Measurements from ENCODE around the gene ADCY1.

ADCY1 gene

DNA sequence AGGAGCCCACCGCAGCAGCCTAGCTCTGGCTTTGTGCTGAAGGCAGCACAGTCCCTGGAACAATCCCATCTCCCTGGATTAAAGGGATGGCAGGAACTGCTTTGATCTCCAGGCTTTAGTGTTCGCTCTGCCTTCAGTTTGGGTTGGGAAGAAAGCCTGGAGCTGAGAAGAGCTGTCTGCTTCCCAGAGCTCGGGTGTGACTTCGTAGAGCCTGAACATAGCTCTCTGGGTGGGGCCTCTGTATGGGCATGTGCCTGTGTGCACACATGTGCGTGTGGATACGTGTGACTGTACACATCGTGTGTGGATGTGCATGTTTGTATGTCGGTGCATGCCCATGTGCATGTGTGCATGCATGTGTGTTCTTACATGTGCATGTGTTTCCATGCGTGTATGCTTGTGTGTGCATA, 8.7 kb downstream of the ADCY1 start:
- H3K4me3 ChIP-seq (ENCODE audit: low read length): no peak overlapping the region
- TF ChIP-seq ZNF274 (IDR thresholded peaks at IDR 0.05; ENCODE audit: low read depth, low read length): no peak

DNA sequence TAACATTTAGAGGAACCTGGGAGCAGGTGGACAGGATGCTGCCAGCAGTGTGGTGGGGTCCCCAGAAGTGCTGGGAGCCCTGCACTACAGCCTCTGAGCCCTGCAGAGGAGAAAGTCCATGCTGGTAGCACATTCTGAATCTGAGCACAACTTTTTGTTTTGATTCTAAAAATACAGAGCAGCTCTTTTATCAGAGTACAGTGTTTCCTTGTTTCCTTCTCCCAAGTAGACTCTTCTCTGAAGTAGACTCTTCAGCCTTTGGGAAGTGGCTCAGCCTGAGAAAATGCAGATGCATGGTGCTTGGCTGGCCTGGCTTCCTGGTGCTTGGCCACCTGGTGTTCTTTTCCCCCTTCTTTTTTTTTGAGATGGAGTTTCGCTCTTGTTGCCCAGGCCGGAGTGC, 9.1 kb downstream of the ADCY1 start:
- H3K4me3 ChIP-seq (ENCODE audit: low read length): no peak overlapping the region
- no peak for TF ChIP-seq ZNF274 (IDR thresholded peaks at IDR 0.05; ENCODE audit: low read depth, low read length)

DNA sequence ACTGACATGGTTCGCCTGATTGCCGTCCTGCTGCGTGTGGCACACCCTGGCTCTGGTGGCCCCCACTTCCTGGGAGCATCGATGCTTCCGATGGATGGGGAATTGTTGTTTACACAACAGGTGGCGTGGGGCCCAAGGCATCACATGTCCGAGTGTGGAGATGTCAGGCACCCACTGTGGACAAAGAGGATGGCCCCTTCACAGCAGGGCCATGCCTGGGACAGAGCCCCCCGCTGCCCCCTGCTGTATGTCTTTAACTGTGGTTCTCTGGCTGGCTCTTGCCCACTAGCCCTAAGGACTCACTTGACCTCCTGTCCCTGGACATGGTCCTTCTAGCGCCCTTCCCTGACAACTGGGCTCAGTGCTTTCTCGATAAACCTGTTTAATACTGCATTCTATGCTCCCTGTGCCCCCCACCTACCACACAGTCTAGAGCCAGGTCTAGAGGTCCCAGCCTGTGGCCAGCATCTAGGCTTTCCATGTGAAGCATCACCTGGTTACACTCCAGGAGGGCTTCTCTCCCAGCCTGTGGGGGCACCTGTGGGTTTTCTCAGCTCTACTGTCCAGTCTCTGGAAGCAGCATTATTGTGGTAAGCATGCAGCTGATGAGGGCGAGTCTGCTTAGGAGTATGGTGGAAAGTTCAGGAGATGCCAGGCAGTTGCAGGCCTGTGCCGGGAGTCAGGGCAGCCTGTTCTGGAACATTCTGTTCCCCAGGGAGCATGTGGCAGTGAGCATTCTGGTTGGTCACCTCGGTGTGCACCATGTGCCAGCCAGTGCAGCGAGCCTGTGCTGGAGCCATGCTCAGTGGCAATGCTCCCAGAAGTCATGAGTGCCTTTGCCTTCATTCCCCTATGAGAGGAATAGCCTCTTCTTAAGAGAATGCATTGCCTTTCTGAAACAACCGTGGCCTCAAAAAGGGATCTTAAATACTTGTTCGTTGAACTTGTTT, 10.4 kb downstream of the ADCY1 start:
- no peak overlapping the region for H3K4me3 ChIP-seq (ENCODE audit: low read length)
- TF ChIP-seq ZNF274 (IDR thresholded peaks at IDR 0.05; ENCODE audit: low read depth, low read length): no peak

DNA sequence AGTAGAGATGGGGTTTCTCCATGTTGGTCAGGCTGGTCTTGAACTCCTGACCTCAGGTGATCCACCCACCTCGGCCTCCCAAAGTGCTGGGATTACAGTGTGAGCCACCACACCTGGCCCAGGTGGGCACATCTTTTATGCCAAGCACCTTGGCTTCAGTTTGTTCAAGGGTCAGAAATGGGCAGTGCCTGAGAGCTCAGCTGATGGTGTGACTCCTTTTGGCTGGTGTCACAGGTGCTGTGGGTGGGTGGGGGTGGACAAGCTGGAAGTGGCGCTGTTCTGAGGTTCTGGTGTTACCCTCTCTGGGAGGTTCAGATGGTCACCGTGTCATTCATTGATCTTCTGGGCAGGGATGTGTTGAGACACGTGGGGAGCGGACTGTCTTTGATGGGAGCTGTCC, 11.5 kb downstream of the ADCY1 start:
- TF ChIP-seq ZNF274 (IDR thresholded peaks at IDR 0.05; ENCODE audit: low read depth, low read length): no peak
- no peak overlapping the region for H3K4me3 ChIP-seq (ENCODE audit: low read length)

DNA sequence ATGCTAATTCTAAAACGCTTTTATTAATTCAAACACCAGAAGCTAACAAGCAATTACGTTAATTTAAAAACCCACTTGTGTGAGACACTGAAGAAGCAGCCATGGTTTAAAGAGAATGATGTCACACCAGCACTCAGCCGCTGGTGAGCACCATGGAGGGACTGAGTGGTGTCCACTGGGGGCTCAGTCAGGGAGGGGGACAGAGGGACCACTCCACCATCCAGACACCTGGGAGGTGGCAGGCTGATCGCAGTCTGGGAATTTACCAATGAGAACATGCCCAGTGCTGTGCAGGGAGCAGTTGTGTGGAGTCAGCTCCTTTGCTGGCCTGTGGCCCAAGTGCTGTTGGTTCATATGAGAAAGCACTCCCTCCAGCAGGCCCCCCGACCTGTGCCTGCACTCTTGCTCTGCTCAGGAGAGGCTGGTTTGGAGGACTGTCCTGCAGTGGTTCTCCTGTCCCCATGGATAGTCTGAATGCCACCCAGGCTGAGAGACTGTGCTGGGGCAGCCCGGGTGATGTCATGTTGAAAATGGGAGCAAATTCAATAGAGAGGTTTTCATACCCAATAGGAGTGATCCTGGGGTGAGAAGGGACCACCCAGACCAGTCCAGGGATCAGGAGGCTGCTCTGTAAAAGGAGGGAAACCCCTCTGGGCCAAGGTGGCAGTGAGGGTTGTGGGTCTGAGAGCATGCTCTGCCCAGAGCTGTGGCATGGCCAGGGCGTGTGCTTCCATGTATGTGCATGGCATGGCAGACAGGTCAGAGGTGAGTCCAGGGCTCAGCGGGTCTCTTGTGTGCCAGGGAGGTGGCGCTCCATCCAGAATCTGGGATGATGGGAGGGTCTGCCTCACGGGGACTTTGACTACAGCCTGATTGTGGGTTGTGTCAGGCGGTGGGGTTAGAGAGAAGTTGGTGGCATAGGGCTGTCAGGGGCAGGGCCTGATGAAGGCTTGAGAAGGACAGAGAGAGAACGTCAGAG, 12.7 kb downstream of the ADCY1 start:
- TF ChIP-seq ZNF274 (IDR thresholded peaks at IDR 0.05; ENCODE audit: low read depth, low read length): no peak
- no peak overlapping the region for H3K4me3 ChIP-seq (ENCODE audit: low read length)

DNA sequence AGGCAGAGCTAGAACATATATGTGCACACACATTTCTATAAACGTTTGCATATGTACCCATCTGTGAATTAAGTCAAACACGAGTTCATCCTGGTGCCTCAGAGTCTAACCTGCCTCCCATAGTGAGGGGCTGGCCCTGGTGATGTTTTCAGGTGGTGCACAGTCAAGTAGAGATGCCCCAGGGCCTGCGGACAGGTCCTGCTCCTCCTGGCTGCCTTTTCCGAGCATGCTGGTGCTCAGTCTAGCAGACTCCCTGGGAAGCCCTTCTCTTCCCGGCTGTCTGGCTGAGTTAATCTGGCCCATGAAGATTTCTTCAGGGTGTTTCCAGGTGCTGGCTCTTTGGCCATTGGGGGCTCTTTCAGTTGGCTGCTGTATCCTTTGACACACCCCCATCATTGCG, 14.3 kb downstream of the ADCY1 start:
- no peak overlapping the region for H3K4me3 ChIP-seq (ENCODE audit: low read length)
- no peak for TF ChIP-seq ZNF274 (IDR thresholded peaks at IDR 0.05; ENCODE audit: low read depth, low read length)

DNA sequence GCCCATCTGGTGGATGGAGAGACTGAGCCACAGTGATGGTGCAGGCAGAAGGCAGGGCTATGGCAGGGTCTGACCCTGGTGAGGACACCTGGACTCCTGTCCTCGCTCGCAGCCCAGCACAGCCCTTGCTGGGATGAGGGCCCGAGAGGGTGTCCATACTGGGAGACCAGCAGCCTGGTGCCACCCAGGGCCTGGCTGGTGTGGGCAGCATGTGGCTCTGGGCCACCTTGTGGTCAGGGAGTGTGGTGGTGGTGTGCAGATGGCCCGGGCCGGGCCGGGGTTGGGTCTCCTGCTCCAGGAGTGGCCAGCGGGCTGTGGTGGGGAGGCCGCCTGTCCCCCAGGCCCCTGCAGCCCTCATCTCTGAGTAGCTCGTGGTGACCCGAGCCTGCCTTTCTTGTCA, 14.9 kb downstream of the ADCY1 start:
- no peak overlapping the region for H3K4me3 ChIP-seq (ENCODE audit: low read length)
- no peak for TF ChIP-seq ZNF274 (IDR thresholded peaks at IDR 0.05; ENCODE audit: low read depth, low read length)

DNA sequence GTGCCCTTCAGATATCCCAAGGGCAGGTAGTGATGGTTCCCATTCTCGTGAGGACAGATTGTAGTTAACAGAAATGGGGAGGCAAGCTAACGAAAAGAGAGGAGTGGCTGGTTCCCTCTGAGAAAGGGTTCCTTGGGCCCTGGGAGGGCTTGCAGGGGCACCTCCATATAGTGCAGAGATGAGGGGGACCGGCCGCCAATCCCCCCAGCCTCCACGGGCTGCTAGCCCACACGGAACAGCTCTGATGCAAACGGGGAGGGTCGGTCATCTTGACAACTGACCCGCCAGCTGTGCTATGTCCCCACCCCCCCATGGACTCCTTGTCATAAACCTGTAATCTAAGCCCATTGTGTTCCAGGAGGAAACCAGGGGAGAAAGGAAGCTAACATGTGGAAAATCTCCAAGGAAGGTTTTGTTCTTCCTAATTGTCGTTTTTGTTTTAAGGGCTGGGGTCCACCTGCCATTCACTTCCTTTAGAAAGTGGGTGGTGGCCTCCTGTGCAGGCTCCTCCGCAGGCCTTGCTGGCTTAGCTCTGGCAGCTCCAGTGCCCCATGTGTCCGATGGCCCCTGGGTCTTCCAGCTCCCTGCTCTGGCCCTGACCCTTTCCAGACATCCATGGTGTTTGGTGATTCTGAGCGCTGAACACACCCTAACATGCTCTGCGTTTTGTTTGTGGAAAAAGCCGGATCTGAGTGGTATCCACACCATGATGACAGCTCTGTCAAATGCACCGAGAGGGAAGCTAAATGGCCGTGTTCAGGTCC, 15.9 kb downstream of the ADCY1 start:
- no peak overlapping the region for H3K4me3 ChIP-seq (ENCODE audit: low read length)
- TF ChIP-seq ZNF274 (IDR thresholded peaks at IDR 0.05; ENCODE audit: low read depth, low read length): no peak

DNA sequence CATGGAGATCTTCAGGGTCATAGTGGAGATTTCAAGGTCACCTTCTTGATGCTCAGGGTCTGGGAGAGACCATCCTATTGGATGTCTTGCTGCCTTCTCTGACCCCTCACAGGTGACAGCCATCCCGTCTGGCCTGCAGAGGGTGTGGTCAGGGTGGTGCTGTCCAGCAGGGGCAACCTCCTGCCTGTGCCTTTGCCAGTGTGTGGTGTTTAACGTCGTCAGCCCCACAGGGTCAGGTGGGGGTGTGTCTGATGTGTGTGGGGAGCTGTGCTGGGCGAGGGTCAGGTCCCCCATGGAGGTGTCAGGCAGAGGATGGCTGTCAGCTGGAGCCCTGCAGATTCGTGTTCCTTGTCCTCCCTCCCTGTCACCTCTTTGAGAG, 16.5 kb downstream of the ADCY1 start:
- no peak for TF ChIP-seq ZNF274 (IDR thresholded peaks at IDR 0.05; ENCODE audit: low read depth, low read length)
- no peak overlapping the region for H3K4me3 ChIP-seq (ENCODE audit: low read length)

DNA sequence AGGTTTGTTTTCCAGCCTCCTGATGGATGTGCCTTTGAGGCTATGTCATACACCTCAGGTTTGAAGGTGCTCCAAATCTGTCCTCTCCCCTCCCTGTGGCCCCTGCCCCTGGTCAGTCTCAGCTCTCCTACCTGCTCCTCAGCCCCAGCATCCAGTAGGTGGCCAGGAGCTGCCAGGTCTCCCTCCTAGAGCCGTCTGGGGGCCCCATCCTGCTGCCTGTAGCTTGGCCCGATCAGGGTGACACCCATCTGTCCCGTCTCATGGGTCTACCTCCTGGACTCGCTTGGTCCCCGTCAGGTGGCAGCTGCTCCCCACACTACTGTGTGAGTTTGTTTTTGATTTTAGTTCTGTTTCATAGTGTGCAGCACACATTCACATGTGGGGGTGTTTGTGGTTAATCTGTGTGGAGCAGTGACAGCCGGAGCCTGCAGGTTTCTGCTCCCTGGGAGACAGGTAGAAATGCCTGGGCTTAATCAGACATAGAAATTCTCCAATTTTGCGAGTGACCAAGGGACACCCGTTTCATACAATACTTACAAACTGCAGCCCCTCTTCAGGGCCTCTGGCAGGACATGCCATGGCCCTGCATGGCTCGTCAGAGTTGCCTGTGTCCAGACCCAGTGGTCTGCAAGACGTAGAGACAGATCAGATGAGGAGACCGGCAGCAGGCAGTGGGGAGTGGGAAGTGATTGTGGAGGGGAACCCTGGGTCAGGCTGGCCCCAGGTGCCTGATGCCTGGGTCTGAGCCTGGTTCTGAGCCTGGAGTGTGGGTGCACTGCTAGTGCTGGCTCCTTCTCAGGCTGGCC, 17.1 kb downstream of the ADCY1 start:
- TF ChIP-seq ZNF274 (IDR thresholded peaks at IDR 0.05; ENCODE audit: low read depth, low read length): no peak
- H3K4me3 ChIP-seq (ENCODE audit: low read length): no peak overlapping the region

GRCh38 chr7:45592230-45592991, 18.2 kb downstream of the ADCY1 start:
- H3K4me3 ChIP-seq (ENCODE audit: low read length): no peak overlapping the region

DNA sequence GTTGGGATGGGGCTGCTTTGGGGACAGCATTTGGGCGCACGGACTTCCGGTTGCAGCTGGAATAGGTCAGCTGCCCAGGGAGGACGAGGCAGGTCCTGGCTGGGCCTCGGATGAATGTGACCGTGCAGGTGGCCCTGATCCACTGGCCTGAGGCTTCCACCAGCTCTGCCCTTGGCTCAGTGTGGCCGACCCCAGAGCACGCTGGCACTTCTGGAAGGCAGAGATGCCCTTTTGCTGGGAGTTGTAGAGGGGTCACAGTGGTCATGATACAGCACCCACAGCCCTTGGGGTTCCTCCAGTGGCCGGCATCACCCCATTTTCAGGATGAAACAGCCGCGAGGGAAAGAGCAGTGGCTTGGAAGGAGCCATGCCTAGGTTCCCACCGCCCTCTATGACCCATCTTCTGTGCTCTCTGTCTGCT, 19.0 kb downstream of the ADCY1 start:
- H3K4me3 ChIP-seq (ENCODE audit: low read length): no peak overlapping the region
- no peak for TF ChIP-seq ZNF274 (IDR thresholded peaks at IDR 0.05; ENCODE audit: low read depth, low read length)

More at GRCh38 chr7:45592230-45592991, 18.2 kb downstream of the ADCY1 start:
- no peak for TF ChIP-seq ZNF274 (IDR thresholded peaks at IDR 0.05; ENCODE audit: low read depth, low read length)

All from GM08714 (cell line).